Measurements from ENCODE around the gene KCNMA1.
A peak's percentile ranks its signal among the peaks of the same experiment; 100 is the strongest.
"Not testable (repeated sequence)": the region's sequence is repeated elsewhere in the genome, so short reads cannot be mapped to it uniquely, and the experiment has no call there.

The KCNMA1 gene

DNA sequence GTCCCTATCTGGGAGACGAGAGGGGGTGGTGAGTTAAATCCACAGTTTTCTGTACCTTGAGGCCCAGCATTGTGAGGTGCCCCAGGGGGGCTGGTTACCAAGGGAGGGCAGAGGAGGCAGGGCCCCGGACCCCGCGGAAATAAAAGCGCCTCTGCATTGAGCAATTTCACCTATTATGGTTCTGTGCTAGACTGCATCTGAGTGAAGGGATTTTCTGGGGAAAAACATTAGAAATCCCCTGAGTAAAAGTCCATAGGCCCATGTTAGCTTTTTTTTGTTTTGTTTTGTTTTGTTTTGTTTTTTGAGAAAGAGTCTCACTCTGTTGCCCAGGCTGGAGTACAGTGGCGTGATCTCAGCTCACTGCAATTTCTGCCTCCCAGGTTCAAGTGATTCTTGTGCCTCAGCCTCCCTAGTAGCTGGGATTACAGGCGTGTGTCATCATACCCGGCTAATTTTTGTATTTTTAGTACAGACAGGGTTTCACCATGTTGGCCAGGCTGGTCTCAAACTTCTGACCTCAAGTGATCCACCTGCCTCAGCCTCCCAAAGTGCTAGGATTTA is 225.0 kb downstream of the KCNMA1 start:
- DNase-seq, result not testable (repeated sequence)

DNA sequence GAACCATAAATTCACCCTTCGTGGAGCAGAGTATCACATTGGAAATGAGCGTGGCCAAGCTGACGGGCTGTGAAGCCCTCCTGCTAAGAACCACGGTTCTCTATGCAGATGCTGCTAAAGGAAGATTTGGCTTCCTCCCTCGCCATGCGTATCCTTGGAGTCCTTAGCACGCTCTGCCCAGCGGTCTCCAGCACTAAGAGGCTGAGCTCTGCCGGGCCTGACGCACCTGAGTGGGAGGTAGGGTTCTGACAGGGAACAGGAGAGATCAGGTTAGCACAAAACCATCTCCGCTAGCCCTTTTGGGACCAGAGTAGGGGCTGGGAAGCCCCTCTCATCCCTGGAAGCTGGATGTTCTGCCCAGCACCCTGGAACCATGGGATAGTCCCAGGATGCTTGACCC is 225.8 kb downstream of the KCNMA1 start:
- no peak for DNase-seq

DNA sequence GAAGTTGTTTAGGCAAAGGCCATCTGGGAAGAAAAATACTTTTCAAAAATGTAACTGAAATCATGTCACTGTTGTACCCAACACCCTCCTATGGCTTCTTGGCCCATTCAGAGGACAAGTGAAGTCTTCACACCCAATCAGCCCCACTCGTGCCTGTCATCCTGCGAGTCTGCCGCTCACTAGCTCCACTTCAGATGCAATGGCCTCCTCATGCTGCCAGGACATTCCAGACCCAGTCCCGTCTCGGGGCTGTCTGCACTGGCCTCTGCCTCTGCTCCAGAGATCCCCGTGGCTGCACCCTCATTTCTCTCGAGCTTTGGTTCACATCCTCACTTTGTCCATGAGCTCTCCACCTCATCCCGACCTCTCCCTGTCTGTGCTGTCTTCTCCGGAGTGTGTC is 227.1 kb downstream of the KCNMA1 start:
- no peak for DNase-seq

DNA sequence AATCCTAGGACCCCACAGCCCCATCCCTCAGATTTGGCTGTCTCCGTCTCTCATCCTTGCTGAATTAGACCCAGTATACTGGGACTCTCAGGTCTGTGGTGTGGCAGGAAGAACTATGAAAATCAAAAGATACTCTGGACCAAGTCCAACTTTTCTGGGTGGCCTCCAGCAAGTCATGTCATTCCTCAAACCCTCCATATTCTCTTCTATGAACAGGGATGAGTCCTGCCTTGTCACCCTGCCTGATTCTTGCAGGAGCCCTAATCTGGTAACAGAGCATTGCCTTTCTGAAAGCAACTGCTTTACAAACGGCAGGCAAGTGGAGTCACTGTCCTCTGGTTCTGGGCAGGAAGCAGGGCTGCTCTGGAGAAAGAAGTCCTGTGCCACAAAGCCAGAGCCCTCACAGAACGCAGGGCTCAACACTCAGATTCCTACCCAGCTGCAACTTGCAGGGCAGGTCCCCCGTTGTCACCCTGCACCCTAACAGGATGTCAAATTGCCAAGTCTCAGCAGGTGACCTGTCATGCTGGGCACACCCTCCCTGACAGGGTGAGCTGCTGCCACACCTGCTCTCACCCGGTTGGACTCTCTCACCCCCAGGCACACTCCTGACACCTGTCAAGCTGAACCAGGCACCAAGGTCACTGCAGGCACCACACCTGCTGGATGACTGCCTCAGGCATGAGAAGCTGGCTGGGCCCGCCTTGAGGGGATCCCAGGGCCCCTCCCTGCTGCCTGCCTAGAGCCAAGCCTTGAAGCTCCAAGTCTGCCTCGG is 227.7 kb downstream of the KCNMA1 start:
- no peak for DNase-seq

DNA sequence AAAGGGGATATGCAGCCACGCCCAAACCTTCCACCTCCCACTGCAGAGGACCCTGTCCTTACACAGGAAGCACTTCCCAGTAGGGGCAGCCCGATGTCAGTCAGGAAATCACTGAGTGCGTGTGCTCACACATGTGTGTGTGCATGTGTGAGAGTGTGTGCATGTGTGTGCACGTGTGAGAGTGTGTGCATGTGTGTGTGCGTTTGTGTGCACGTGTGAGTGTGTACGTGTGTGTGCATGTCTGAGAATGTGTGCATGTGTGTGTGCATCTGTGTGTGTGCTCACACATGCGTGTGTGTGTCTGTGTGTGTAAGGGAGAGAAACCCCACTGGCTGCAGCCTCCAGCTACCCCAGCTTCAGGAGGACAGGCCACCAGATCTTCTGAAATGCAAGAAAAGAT is 229.3 kb downstream of the KCNMA1 start:
- DNase-seq, result no peak

DNA sequence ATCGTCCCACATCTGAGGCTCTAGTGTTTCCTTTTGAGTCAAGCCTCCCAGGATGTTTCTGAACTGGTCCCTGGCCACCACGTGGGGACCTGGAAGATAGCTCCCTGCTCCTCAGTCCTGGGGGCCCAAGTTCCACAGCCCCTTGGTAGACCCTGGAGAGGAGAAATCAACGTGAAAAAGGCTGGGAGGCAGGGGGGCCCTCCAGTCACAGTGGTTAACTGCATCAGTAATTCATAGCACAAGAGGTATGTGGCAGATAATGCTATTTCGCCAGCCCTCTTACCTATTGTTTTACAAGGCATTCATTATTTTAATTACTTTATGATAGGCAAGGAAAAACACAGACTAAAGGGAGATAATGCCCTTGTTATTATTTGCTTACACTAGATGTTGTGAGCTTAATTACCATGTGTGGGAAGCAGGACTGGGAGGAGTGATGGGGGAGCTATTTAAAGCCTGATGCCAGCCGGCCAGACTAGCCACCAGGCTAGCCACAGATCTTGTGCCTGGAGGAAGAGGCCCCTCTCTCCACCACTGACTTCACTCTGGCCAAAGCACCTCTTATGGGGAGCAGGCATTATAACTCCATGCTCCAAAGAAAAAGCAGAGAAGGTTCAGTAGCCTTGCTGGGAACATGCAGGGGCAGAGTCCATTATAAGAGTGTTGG is 230.7 kb downstream of the KCNMA1 start:
- DNase-seq, result no peak

DNA sequence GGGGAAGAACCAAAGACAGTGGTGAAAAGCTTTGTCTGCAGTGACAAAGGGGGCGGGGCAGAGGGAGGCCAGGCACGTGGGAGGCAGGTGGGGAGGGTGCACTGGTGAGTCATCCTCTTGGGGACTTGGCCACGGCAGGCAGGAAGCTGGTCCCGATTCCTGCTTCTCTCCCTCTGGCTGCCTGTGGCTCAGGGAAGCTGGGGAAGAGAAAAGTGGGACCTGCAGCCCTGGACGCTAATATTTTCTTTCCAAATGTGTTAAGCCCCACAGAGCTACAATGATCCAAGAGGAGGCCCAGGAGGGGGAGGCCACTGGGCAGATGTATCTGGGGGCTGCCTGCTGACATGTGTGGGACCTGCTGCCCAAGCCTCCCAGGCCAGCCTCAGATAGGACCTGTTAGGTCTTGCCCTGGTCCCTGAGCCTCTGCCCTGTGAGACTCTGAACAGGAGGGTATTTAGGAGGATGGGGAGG is 231.8 kb downstream of the KCNMA1 start:
- peak; percentile 62 for DNase-seq

DNA sequence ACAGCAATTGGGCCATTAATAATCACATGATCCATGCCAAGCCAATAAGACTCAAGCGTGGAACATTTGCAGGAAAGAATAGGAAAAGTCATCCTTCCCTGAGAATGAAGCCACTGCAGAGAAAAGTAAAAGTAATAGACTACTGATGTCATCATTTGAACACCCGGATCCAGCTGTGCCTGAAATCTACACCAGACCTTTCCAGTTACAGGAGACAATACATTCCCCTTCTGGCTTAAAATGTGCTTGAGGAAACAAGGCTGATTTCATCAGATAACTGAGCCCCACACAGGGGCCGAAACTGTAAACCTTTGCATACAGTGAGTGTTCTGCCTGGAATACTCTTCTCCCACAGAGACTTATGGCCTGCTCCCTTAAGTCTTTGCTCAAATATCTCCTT is 232.8 kb downstream of the KCNMA1 start:
- DNase-seq, result no peak

DNA sequence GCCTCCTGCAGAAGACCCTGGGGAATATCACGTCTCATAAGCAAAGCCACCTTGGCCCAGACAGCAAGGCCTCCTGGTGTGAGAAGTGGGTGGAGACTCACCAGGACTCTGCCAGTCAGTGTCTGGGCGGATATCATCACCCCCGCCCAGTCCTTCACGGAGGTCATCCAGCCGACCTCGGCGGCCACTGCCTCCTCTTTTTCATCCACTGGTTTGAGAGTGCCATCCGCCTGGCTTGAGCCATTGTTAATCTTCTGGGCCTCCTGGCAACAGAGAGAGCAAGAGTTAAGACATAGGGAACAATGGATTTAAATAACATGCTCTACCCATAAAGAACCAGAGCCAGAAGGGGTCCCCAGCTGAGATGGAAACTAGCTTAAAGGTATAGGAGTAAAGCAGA is 233.8 kb downstream of the KCNMA1 start:
- DNase-seq, result no peak

DNA sequence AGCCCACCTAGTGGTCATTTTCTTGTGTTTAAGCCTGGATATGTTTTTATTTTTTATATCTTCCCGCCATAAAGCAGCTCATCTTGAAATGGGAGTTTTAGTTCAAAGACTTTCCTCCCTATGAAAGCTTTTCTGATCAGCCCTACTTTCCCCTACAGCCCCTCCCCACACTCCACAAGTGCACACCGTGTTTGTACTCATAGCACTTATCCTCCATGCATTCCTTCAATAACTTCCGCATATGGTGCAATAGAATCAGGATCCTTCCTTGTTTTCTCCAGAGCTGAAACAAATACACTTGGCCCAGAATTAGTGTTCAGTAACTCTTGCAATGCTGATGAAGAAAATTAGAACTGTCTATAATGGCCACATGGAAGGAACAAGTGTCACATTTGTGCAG is 235.9 kb downstream of the KCNMA1 start:
- DNase-seq, result no peak

DNA sequence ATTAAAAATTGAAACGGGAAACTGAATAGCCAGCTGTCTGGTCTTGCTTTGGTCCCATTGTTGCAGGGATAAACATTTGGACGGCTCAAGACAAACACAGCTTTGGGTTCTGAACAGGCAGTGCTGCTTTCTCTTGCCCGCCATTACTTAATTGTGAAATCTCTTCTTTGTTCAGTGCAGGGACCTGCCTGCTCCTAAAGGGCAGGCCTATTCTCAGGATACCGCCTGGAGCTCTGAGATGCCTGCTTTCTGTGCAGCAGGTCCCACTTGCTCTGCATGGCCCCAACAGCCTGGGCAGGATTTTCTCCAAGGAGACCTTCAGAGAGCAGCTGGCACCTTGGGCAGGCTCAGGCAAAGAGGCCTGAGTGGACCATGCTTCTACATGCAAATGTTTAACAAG is 237.6 kb downstream of the KCNMA1 start:
- no peak for DNase-seq

DNA sequence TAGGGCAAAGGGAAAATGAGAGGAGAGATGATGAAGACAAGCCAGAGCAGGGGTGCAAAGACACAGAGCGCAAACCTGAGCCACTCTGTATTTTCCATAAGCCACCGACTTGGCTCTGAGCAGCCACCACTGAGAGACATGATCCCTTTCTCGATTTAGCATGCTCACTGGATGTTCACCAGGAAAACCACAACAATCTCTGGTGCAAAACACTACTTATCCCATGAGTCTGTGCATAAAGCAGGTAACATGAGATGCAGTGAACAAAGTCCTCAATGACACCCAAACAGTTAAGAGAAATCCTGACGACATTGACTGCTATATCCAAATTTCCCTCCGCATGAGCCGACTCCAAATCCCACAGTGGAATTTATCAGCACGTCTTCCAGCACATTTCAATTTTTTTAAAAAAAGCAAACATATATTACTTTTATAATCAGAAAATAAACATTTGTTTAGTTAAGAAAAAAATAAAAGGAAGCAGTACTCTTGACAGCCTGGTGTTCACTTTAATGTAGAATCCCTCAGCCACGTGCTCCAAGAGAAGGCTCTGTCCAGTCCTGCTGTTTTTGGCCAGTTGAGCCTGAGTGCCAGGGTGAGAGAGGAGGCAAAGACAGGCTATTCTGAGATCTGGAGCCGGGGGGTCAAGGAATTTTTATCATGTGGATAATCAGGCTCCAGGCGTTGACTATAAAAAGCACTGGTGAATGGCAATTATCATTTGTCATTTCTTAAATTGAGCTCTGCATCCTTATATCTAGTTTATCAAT is 238.4 kb downstream of the KCNMA1 start:
- DNase-seq, result no peak

DNA sequence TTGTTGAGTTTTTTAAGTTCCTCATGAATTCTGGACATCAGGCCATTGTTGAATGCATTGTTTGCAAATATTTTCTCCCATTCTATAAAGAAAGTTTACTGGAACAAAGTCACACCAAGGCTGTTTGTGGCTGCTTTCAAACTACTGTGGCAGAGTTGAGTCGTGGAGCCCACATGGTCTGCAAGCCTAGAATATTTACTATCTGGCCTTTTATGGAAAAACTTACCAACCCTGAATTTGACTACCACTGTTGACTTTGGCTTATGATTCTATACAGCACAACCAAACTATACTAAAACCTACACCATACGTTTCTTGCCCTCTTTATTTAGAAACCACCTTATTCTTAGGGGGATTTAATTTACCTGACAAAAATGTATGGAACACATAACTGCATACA is 239.1 kb downstream of the KCNMA1 start:
- DNase-seq, result no peak

DNA sequence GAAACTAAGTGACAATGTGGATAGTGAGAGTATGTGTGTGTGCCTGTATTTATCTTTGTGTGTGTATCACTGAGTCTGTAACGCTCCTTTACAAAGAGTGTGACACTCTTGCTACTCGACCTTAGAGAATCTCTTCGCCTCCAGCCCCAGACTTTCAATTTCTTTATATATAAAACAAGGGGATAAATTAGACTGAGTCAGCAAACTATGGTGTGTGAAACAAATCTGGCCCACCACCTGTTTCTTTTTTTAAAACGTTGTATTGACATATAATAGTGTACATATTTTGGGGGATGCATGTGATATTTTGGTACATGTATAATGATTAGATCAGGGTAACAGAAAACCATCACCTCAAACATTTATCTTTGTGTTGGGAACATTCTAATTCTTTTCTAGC is 240.5 kb downstream of the KCNMA1 start:
- DNase-seq, result no peak

DNA sequence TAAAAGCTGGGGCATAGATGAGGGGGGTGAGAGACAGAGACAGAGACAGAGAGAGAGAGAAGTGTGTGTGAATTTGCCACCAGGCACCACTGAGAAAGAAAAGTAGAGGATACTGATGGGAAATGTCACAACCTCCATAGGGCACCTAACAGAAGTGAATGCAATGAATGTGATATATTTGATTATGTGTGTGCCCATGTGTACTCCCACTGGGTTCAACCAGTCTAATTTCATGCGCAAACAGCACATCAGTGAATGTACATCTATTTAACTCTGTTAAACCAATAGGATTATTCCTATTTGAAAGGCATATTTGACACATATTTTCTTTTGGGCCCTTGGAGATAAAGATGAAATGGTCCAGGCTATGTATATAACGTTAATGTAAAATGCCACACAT is 241.3 kb downstream of the KCNMA1 start:
- no peak for DNase-seq

DNA sequence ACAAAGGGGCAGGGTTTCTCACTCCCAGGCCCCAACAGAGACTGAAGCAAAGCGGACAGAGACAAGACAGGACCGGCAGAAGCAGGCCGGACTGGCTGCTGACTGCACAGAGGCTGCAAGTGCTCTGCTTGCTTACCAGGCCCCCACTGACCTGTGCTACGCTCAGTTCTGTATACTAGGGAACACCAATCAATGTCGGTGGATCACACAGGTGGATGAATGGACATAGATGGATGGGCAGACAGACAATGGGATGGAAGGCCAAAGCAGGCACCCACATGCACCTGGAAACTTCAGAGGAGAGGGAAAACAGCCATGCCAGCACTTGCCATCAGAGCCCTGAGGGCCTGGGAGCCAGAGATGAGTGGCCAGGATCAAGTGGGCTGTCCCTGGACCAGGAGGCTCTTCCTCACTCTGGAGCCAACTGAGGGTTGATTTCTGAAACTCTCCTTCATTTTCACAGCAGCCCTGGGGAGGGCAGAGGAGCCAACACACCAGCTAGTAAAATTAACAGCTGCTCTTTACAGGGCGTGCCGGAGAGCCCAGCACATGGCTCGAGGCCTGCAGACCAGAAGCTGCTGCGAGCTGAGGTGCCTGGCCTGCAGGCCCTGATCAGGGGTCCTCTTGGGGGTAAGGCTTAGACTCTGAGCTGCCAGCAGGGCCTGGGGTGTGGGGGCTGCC is 243.6 kb downstream of the KCNMA1 start:
- no peak for DNase-seq

DNA sequence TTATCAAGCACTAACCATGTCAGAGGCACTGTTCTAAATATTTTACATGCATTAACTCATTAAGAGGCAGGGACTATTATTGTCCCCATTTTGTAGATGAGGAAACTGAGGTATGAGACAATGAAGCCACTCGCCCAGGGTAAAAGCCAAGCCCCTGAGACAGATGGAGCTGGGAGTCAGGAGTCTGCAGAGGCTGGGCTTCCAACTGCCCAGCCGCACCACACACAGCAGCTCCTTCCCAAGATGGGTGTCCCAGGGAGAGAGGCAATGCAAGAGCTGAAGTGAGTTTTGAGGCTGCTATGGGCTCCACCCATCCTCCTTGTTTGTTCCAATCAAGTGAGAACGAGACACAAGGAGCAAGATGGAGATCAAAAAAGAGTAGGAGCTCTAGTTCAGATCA is 244.2 kb downstream of the KCNMA1 start:
- no peak for DNase-seq

DNA sequence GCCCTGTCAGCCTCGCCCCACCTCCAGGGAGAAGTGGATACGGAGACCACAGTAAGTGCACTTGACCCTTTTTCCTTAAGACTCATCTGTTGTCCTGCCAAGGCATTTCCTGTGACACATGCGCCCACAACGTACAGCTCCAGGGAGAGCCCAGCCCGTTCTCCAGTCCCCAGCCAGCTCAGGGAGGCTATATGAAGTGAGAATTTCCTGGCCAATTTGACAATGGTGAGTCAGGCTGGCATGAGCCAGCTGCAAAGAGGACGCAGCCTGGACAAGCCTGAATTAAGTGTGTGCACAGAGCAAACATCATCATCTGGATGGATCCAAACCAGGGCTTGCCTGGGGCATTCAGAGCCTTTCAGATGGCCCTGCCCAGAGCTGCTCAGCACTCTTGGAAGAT is 244.8 kb downstream of the KCNMA1 start:
- no peak for DNase-seq

DNA sequence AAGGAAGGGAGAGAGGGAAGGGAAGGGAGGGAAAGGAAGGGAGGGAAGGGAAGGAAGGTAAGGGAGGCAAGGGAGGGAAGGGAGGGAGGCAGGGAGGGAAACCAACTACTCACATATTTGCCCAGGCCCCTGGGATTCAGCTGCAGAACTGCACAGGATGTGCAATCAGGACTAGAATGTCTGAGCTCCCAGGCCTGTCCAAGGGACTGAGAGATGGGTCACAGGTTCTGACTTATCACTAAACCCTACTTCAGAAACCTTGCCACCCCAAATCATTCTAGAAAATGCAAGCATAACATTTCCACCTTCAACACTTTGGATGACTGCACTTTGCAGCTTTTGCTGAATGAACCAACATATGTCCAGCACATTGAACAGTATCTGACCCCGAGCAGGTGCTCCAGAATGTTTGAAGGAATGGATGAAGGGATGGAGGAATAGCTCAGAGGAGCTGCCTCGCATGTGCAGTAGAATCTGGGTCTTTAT is 245.3 kb downstream of the KCNMA1 start:
- no peak for DNase-seq

DNA sequence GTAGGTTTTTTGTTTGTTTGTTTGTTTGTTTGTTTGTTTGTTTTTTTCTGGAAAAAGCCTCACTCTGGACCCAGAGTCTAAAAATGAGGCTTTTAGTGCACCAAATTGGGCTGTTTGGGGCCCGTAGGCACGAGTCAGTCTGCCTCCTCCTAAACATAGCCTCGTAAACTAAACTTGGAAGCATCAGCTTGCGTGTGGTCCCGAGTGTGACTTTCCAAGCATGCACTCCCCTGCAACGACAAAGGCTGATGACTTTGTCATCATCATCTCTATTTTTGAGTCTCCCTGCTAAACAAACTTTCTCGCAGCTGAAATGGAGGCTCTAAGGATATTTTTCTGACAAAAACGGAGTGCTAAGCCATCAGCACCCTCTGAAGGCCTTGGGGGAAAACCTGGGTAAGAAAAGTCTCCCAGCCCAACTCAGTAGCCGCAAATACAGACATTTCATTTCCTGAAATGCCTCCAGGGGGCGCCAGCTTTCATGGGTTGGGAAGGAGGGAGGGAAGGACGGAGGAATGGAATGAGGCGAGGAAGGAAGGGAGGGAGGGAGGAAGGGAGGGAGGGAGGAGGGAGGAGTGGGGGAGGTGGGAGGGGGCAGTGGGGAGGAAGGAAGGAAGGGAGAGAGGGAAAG is 245.9 kb downstream of the KCNMA1 start:
- peak; percentile 87 for DNase-seq

DNA sequence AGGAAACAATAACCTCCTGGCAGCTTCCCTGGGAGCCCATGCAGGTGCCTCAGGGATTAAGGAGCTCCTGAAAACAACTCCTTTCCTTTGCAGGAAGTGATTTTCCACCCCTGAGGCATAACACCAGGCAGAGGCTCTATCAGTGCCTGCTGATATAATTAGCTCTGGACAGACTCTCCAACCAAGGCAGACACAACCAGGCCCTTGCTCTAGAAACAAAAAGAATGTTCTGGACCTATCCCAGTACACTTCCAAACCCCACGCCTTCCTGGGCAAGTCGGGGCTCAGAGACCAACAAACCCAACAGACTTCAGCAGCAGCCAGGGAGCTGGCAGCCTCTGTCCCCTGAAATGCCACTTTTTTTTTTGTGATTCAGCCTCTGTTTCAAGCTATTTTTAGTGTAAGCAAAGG is 247.1 kb downstream of the KCNMA1 start:
- no peak for DNase-seq

DNA sequence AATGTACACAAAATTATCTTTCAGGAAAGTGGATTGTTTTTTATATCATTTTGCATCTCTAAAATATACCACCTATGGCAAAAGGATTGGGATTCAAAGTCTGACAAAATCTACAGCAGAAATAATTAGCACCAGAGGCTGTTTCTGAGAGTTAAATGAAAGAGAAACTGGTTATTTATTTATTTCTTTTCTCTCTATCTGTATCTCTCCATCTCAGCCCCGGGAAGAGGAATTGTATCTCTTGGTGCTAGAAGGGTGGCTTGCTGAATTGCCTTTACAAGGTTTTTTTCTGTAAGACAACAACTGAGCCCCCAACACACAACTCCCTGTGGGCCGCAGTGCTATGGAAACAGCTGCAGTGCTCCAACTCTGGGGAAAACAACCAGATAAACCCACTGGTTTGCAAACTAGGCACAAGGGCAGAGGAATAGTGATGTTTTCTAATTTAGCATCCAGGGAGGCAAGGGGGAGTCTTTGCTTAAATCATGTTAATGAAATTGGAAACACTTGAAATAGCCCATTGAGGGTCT is 249.0 kb downstream of the KCNMA1 start:
- DNase-seq, result no peak
